SK-N-SH (cell line): Measurements from ENCODE around the gene OR2V1. TPM values are rescaled to one million over a fixed set of nuclear protein-coding genes. Genes with fewer than 3 reads are reported as not detected.

Experiments used
- CTCF ChIA-PET: fragments of 300-600, 350-600 bp; formaldehyde crosslinking; extraction: SDS; loops from one replicate; lab custom pipeline; 2021; lab: Yijun Ruan, JAX
- POLR2A ChIA-PET: fragments of 350-600 bp; sonication (Branson Sonifier 250); formaldehyde crosslinking; extraction: SDS; loops from one replicate; lab custom pipeline; 2020; ENCODE audit warnings: antibody characterized with exemption, inconsistent platforms; lab: Yijun Ruan, JAX
- DNase-seq: peaks from one replicate; pipeline ENCODE4 v3.0.0; 2012
- H2AFZ ChIP-seq: fragments of 200-600 bp; sonication (generic); 2 replicates; pipeline ENCODE4 v1.8.1; 2016; ENCODE audit warnings: antibody characterized with exemption, mild to moderate bottlenecking, low read depth
- H3F3A ChIP-seq: fragments of 200-600 bp; sonication (generic); replicated peaks from 2 replicates; pipeline ENCODE3; 2016; ENCODE audit warnings: antibody characterized with exemption, mild to moderate bottlenecking; ENCODE audit not compliant: insufficient read depth
- H3K27ac ChIP-seq, 2 experiments: fragments of 200-500 bp in 1 of 2; fragments of 200-600 bp in 1 of 2; sonication (Bioruptor generic) in 1 of 2; sonication (generic), shearing (Covaris generic) in 1 of 2; 2 replicates each; pipeline versions ENCODE4 v1.5.1 to v1.6.1; 2014 to 2016; ENCODE audit warnings: low read depth in 2 of 2, inconsistent platforms in 1 of 2, low read length in 1 of 2, mild to moderate bottlenecking in 1 of 2, mixed read lengths in 1 of 2
- H3K27me3 ChIP-seq: fragments of 200-600 bp; sonication (generic), shearing (Covaris generic); 2 replicates; pipeline ENCODE4 v1.6.1; 2016; ENCODE audit warnings: mixed run types; ENCODE audit not compliant: insufficient read depth
- H3K36me3 ChIP-seq, 2 experiments: fragments of 200-500 bp in 1 of 2; fragments of 200-600 bp in 1 of 2; sonication (Bioruptor generic) in 1 of 2; sonication (generic) in 1 of 2; replicated peaks in 1 of 2; 2 replicates each; pipeline versions ENCODE3 to v1.5.1; 2014 to 2016; ENCODE audit warnings: low read length in 1 of 2, mild to moderate bottlenecking in 1 of 2; ENCODE audit not compliant: insufficient read depth in 2 of 2, control insufficient read depth in 1 of 2
- H3K4me1 ChIP-seq, 2 experiments: fragments of 200-500 bp in 1 of 2; fragments of 200-600 bp in 1 of 2; sonication (Bioruptor generic) in 1 of 2; sonication (generic), shearing (Covaris generic) in 1 of 2; 2 replicates each; pipeline versions ENCODE4 v1.5.1 to v1.6.1; 2014 to 2016; ENCODE audit warnings: low read depth in 1 of 2, low read length in 1 of 2, mixed run types in 1 of 2; ENCODE audit not compliant: insufficient read depth in 2 of 2, control insufficient read depth in 1 of 2
- H3K4me2 ChIP-seq: fragments of 200-600 bp; sonication (generic), shearing (Covaris generic); 2 replicates; pipeline ENCODE4 v1.6.1; 2017; ENCODE audit warnings: mixed run types
- H3K4me3 ChIP-seq, 2 experiments: fragments of 200-500 bp in 1 of 2; fragments of 200-600 bp in 1 of 2; sonication (Bioruptor generic) in 1 of 2; sonication (generic), shearing (Covaris generic) in 1 of 2; 2 replicates each; pipeline versions ENCODE4 v1.5.1 to v1.8.1; 2014 to 2016; ENCODE audit warnings: low read depth in 2 of 2, inconsistent platforms in 1 of 2, low read length in 1 of 2, mild to moderate bottlenecking in 1 of 2, mixed read lengths in 1 of 2, moderate library complexity in 1 of 2
- H3K79me2 ChIP-seq: fragments of 200-600 bp; sonication (generic); 2 replicates; pipeline ENCODE4 v1.8.1; 2017; ENCODE audit warnings: mild to moderate bottlenecking; ENCODE audit not compliant: insufficient read depth
- H3K9ac ChIP-seq: fragments of 200-600 bp; sonication (generic); 2 replicates; pipeline ENCODE4 v1.6.1; 2017; ENCODE audit warnings: mixed run types
- H3K9me2 ChIP-seq: fragments of 200-600 bp; sonication (generic); 2 replicates; pipeline ENCODE4 v1.6.1; 2017; ENCODE audit warnings: mixed run types
- H3K9me3 ChIP-seq: fragments of 200-600 bp; sonication (generic); 2 replicates; pipeline ENCODE4 v1.6.1; 2017; ENCODE audit warnings: mixed run types, mild to moderate bottlenecking, moderate library complexity
- H4K20me1 ChIP-seq: fragments of 200-600 bp; sonication (generic); 2 replicates; pipeline ENCODE4 v1.6.1; 2017; ENCODE audit warnings: mild to moderate bottlenecking, mixed run types; ENCODE audit not compliant: insufficient read depth
- ELF1 ChIP-seq: IDR thresholded peaks from 2 replicates; pipeline ENCODE4 v1.4.0; 2012
- EP300 ChIP-seq, 2 experiments: IDR thresholded peaks; 2 replicates each; pipeline versions ENCODE4 v1.4.0 to v1.6.1; 2012; ENCODE audit warnings: borderline replicate concordance in 1 of 2, low read depth in 1 of 2, low read length in 1 of 2
- FOSL2 ChIP-seq: IDR thresholded peaks from 2 replicates; pipeline ENCODE4 v1.4.0; 2012; ENCODE audit warnings: low read depth, mild to moderate bottlenecking, moderate library complexity, borderline replicate concordance
- FOXJ3 ChIP-seq: sonication (generic); formaldehyde crosslinking; IDR thresholded peaks from 2 replicates; pipeline ENCODE4 v1.5.1; 2020; ENCODE audit warnings: mild to moderate bottlenecking, missing genetic modification reagents
- GABPA ChIP-seq: IDR thresholded peaks from 2 replicates; pipeline ENCODE4 v1.4.0; 2012; ENCODE audit warnings: low read depth, mild to moderate bottlenecking
- POLR2AphosphoS5 ChIP-seq: IDR thresholded peaks from 2 replicates; pipeline ENCODE4 v1.6.1; 2012; ENCODE audit warnings: low read depth, low read length
- RAD21 ChIP-seq: IDR thresholded peaks from 2 replicates; pipeline ENCODE4 v1.6.1; 2012; ENCODE audit warnings: mild to moderate bottlenecking, low read length
- RFX5 ChIP-seq: IDR thresholded peaks from 2 replicates; pipeline ENCODE4 v1.6.1; 2012; ENCODE audit warnings: mild to moderate bottlenecking, improper control_type of control experiment, low read length
- RXRA ChIP-seq: IDR thresholded peaks from 2 replicates; pipeline ENCODE4 v1.4.0; 2012; ENCODE audit warnings: low read depth, mild to moderate bottlenecking, borderline replicate concordance
- SIN3A ChIP-seq: IDR thresholded peaks from 2 replicates; pipeline ENCODE4 v1.6.1; 2012; ENCODE audit warnings: low read depth, mild to moderate bottlenecking, low read length, moderate library complexity, borderline replicate concordance
- YY1 ChIP-seq: IDR thresholded peaks from 2 replicates; pipeline ENCODE4 v1.4.0; 2012; ENCODE audit warnings: low read depth, mild to moderate bottlenecking
- WGBS: methylation state at CpG from one replicate; pipeline ENCODE4 v1.1.6; 2017; ENCODE audit warnings: low lambda C conversion rate; 5-methylcytosine and 5-hydroxymethylcytosine counted together
- polyA plus RNA-seq, 3 experiments: library from polyadenylated mRNA; depleted of rRNA; stranded (reverse); fragments of >200 nt; gene quantifications; 2 replicates each; pipeline ENCODE4 v1.2.3, GENCODE V29; 2012
- TF ChIP-seq, protein P1 (sequence below): IDR thresholded peaks from 2 replicates; pipeline ENCODE4 v1.4.0; 2012; ENCODE audit warnings: low read depth, borderline replicate concordance
- TF ChIP-seq, protein P2 (sequence below): IDR thresholded peaks from 2 replicates; pipeline ENCODE4 v1.4.0; 2012; ENCODE audit warnings: low read depth
- TF ChIP-seq, protein P3 (sequence below): IDR thresholded peaks from 2 replicates; pipeline ENCODE4 v1.6.1; 2012; ENCODE audit warnings: mild to moderate bottlenecking, low read depth, low read length, moderate library complexity
- TF ChIP-seq, protein P4 (sequence below): fragments of 200-600 bp; sonication (generic); IDR thresholded peaks from 2 replicates; pipeline ENCODE4 v1.6.1; 2017; ENCODE audit warnings: antibody characterized with exemption, mild to moderate bottlenecking, moderate library complexity
- TF ChIP-seq, protein P5 (sequence below): fragments of 150-350 bp; IDR thresholded peaks from 2 replicates; pipeline ENCODE4 v1.6.1; 2017; ENCODE audit warnings: antibody characterized with exemption, low read length, low read depth, borderline replicate concordance

The OR2V1 gene
- polyA plus RNA-seq, 1 of the 3 experiments (the other 2 are of a cell fraction) = not detected

DNA sequence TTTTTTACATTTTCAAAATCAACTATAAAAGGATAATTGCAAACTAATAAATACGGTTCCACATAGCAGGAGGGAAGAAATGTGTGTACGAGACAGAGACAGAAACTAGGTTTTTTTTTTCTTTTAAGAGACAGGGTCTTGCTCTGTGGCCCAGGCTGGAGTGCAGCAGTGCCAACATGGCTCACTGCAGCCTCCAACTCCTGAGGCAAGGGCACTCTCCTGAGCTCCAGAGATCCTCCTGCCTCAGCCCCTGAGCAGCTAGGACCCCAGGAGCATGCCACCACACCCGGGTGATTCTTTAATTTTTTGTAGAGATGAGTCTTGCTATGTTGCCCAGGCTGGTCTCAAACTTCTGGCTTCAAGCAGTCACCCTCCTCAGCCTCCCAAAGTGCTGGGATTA lies 2.1 kb upstream of the OR2V1 start:
- POLR2A ChIA-PET = no interaction called here
- no peaks in the 10 kb centered on the region for H3K79me2 ChIP-seq
- no peak overlapping the region for H3K27ac ChIP-seq
- H3K4me1 ChIP-seq = no peaks in the 10 kb centered on the region; a peak in 1 of 4 replicates
- no peaks in the 10 kb centered on the region for H4K20me1 ChIP-seq
- peaks cover 47% of the 10 kb centered on the region; the same call in 1 of the 2 replicates for H3K27me3 ChIP-seq
- TF ChIP-seq, protein P1, sequence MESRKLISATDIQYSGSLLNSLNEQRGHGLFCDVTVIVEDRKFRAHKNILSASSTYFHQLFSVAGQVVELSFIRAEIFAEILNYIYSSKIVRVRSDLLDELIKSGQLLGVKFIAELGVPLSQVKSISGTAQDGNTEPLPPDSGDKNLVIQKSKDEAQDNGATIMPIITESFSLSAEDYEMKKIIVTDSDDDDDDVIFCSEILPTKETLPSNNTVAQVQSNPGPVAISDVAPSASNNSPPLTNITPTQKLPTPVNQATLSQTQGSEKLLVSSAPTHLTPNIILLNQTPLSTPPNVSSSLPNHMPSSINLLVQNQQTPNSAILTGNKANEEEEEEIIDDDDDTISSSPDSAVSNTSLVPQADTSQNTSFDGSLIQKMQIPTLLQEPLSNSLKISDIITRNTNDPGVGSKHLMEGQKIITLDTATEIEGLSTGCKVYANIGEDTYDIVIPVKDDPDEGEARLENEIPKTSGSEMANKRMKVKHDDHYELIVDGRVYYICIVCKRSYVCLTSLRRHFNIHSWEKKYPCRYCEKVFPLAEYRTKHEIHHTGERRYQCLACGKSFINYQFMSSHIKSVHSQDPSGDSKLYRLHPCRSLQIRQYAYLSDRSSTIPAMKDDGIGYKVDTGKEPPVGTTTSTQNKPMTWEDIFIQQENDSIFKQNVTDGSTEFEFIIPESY = no peak
- TF ChIP-seq EP300 (IDR thresholded peaks at IDR 0.05; ENCODE audit: borderline replicate concordance in 1 of 2, low read depth in 1 of 2, low read length in 1 of 2) (no peak), ELF1 (no peak)
- TF ChIP-seq, protein P2, sequence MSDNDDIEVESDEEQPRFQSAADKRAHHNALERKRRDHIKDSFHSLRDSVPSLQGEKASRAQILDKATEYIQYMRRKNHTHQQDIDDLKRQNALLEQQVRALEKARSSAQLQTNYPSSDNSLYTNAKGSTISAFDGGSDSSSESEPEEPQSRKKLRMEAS = no peak
- no peaks in the 10 kb centered on the region for H3F3A ChIP-seq
- H3K4me3 ChIP-seq = no peak overlapping the region
- no peak overlapping the region for H2AFZ ChIP-seq
- H3K9ac ChIP-seq = no peak overlapping the region
- CTCF ChIA-PET = no interaction called here
- no peak overlapping the region for H3K4me2 ChIP-seq
- H3K9me3 ChIP-seq = peaks cover 6% of the 10 kb centered on the region; the same call in 1 of the 2 replicates
- H3K9me2 ChIP-seq = no peaks in the 10 kb centered on the region
- DNase-seq = no peak
- no peaks in the 10 kb centered on the region for H3K36me3 ChIP-seq
- 12% methylated on average over 3 of the region's 3 CpGs for WGBS

DNA sequence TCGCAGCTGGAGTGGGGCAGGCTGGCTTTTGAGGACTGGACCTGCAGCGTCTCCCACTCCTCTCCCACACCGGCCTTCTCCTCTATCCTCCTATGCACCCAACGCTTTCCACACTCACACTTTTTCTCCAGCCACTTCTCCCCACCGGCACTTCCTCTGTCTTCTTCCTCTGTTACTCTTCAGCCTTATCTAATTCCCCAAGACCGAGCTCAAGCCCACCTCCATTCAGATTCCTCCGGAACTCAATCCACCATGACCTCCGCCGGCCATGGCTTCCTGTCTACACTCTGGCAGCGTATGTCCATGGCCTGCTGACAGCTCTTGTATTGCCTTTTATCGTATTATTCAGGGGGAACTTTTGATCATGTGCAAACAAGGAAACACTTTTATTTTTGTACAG lies 545 bp upstream of the OR2V1 start:
- CTCF ChIA-PET = no interaction called here
- 30% methylated on average over 11 of the region's 11 CpGs for WGBS
- TF ChIP-seq GABPA = no peak
- TF ChIP-seq EP300 (IDR thresholded peaks at IDR 0.05; ENCODE audit: borderline replicate concordance in 1 of 2, low read depth in 1 of 2, low read length in 1 of 2) = no peak
- TF ChIP-seq YY1 = no peak
- no peak for TF ChIP-seq FOSL2
- TF ChIP-seq, protein P1 = no peak
- TF ChIP-seq RXRA = no peak
- TF ChIP-seq SIN3A = no peak
- no peak for TF ChIP-seq FOXJ3
- no peak for TF ChIP-seq POLR2AphosphoS5
- TF ChIP-seq, protein P3, sequence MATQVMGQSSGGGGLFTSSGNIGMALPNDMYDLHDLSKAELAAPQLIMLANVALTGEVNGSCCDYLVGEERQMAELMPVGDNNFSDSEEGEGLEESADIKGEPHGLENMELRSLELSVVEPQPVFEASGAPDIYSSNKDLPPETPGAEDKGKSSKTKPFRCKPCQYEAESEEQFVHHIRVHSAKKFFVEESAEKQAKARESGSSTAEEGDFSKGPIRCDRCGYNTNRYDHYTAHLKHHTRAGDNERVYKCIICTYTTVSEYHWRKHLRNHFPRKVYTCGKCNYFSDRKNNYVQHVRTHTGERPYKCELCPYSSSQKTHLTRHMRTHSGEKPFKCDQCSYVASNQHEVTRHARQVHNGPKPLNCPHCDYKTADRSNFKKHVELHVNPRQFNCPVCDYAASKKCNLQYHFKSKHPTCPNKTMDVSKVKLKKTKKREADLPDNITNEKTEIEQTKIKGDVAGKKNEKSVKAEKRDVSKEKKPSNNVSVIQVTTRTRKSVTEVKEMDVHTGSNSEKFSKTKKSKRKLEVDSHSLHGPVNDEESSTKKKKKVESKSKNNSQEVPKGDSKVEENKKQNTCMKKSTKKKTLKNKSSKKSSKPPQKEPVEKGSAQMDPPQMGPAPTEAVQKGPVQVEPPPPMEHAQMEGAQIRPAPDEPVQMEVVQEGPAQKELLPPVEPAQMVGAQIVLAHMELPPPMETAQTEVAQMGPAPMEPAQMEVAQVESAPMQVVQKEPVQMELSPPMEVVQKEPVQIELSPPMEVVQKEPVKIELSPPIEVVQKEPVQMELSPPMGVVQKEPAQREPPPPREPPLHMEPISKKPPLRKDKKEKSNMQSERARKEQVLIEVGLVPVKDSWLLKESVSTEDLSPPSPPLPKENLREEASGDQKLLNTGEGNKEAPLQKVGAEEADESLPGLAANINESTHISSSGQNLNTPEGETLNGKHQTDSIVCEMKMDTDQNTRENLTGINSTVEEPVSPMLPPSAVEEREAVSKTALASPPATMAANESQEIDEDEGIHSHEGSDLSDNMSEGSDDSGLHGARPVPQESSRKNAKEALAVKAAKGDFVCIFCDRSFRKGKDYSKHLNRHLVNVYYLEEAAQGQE = no peak
- TF ChIP-seq, protein P4, sequence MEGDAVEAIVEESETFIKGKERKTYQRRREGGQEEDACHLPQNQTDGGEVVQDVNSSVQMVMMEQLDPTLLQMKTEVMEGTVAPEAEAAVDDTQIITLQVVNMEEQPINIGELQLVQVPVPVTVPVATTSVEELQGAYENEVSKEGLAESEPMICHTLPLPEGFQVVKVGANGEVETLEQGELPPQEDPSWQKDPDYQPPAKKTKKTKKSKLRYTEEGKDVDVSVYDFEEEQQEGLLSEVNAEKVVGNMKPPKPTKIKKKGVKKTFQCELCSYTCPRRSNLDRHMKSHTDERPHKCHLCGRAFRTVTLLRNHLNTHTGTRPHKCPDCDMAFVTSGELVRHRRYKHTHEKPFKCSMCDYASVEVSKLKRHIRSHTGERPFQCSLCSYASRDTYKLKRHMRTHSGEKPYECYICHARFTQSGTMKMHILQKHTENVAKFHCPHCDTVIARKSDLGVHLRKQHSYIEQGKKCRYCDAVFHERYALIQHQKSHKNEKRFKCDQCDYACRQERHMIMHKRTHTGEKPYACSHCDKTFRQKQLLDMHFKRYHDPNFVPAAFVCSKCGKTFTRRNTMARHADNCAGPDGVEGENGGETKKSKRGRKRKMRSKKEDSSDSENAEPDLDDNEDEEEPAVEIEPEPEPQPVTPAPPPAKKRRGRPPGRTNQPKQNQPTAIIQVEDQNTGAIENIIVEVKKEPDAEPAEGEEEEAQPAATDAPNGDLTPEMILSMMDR = no peak
- TF ChIP-seq, protein P5, sequence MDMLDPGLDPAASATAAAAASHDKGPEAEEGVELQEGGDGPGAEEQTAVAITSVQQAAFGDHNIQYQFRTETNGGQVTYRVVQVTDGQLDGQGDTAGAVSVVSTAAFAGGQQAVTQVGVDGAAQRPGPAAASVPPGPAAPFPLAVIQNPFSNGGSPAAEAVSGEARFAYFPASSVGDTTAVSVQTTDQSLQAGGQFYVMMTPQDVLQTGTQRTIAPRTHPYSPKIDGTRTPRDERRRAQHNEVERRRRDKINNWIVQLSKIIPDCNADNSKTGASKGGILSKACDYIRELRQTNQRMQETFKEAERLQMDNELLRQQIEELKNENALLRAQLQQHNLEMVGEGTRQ = no peak
- TF ChIP-seq RAD21 = no peak
- no peak for TF ChIP-seq RFX5

More for the DNA sequence above, 545 bp upstream of the OR2V1 start:
- Histone ChIP-seq H3K79me2 (no peaks in the 10 kb centered on the region), H3K36me3 (no peaks in the 10 kb centered on the region), H3K27ac (no peak overlapping the region), H3F3A (no peaks in the 10 kb centered on the region), H3K9ac (no peak overlapping the region), H3K4me2 (no peak overlapping the region), H3K4me3 (no peak overlapping the region), H3K4me1 (no peaks in the 10 kb centered on the region; a peak in 1 of 4 replicates), H3K9me2 (no peaks in the 10 kb centered on the region), H2AFZ (no peak overlapping the region), H3K27me3 (peaks cover 63% of the 10 kb centered on the region; the same call in 1 of the 2 replicates), H4K20me1 (no peaks in the 10 kb centered on the region), H3K9me3 (peaks cover 4% of the 10 kb centered on the region; the same call in 1 of the 2 replicates)
- POLR2A ChIA-PET = no interaction called here
- DNase-seq = no peak
